GM12874 (cell line): ENCODE measurements around the gene PTPRR.

Source experiments
- TF ChIP-seq, protein P1 (sequence below): IDR thresholded peaks from 2 replicates; pipeline ENCODE4 v1.5.1; 2011; ENCODE audit warnings: low read depth, mild to moderate bottlenecking, control low read depth, low read length, moderate library complexity; ENCODE audit not compliant: insufficient read depth

PTPRR gene

DNA sequence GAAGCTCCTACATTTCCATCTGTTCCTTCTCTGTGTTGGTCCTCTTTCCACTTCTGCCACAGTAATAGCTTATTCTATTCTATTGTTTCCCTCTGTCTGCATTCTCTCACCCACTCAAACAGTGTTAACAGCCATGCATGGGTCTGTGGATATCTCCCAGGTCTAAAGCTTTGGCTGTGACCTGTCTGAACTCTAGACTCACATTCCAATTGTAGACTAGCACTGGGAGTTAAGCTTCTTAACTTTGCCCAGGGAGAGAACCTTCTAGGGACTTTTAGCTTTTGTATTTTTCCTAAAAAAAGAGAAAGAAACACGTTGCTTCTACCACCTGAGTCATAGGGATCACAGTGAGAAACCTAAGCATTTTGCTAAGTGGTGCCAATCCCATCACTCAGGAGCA, 36.7 kb downstream of the PTPRR start:
- TF ChIP-seq, protein P1, sequence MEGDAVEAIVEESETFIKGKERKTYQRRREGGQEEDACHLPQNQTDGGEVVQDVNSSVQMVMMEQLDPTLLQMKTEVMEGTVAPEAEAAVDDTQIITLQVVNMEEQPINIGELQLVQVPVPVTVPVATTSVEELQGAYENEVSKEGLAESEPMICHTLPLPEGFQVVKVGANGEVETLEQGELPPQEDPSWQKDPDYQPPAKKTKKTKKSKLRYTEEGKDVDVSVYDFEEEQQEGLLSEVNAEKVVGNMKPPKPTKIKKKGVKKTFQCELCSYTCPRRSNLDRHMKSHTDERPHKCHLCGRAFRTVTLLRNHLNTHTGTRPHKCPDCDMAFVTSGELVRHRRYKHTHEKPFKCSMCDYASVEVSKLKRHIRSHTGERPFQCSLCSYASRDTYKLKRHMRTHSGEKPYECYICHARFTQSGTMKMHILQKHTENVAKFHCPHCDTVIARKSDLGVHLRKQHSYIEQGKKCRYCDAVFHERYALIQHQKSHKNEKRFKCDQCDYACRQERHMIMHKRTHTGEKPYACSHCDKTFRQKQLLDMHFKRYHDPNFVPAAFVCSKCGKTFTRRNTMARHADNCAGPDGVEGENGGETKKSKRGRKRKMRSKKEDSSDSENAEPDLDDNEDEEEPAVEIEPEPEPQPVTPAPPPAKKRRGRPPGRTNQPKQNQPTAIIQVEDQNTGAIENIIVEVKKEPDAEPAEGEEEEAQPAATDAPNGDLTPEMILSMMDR: no peak

DNA sequence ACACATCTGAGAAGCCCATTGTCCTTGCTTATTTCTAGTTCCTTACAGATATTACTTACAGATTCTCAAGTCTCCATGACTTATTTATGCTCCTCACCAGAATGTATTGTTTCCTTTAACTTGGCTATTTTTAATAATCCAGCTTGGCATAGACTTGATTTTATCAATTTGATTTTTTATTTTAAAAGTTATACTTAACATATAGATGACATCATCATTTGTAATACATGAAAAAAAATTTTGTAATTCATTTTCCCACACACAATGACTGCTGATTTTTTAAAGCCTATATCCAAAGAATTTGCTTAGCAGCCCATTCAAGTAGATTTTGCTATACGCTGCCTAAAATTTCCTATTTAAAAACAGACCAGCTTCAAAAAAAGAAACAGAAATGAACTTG, 39.8 kb downstream of the PTPRR start:
- TF ChIP-seq, protein P1: no peak

DNA sequence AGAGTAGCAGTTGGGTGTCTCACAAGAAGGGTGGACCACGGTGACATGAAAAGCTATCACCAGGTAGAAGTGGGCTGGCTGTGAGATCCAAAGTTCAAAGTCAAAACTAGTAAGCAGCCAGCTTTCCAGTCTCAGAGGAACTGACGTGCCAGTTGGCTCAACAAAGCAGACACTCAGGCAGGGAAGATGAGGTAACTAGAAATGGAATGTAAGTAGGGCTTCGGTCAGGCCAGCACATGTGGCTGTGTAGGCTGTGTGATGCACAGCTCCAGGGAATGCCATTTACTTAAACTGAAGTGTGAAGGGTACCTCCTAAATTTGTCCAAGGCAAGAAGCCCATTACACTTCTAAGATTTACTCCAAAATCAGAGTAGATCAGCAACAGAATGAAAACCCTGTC, 43.6 kb downstream of the PTPRR start:
- TF ChIP-seq, protein P1: no peak

DNA sequence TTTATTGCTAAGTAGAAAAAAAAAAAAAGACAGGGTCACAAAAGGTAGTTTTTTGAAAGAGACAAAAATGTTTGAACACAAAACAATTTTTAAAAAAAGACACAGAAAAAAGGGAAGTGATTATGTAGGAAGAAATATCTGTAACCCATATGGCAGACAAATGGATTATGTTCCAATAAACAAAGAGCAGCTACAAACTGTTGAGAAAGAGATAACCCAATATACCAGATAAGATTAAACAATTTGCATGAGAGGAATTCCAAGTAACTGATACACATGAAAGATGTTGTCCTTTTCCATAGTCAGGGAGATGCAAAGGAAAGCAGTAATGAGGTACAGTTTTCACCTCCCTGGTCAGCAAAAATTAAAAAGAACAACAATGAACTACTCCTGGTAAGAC, 44.9 kb downstream of the PTPRR start:
- TF ChIP-seq, protein P1: no peak

DNA sequence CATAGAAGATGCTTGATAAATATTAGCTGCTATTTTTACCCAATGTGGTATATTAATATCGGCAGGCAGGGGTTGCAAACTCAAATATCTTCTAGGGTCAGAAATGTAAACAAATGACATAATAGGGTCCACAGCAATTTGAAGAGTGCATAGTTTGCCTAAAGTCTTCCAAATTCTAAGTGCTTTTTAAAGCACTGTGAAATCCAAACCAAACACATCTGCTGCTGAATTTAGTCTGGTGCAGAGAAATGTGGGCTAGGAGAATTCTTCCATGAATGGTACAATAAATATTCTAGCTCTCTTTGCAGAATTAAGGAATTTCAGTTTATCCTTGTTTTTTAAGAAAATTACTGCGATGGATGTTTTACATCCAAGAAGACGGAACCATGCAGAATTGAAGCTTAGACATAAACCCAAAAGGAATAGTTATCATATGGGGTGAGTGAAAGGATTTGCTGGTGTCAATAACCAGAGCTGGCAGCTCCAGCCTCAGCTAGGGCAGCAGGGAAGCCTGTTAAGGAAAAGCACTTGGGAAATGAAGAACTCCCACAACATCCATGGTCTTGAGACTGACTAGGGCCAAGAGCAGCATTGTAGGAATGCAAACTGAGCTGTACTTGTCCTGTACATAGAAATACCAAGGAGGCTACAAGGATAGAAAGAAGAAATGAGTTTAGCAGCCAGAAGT, 65.5 kb downstream of the PTPRR start:
- TF ChIP-seq, protein P1: no peak

DNA sequence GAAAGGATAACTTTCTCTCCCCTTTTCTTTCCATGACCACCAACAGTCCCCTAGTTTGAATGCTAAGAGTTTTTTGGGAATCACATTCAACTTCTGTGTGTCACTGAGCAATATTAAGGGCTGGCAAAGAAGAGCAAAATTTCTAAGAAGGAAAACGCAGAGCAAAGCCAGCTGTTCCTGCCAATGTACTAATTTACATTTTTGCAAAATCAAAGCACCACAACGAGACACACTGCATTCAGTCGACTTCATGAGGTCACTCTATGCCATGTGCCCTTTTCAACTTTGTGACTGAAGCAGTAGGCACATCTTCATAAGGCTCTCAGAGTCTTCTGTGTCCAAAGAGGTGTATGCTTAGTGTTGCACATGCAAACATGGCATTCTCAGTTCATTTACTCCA, 66.4 kb downstream of the PTPRR start:
- TF ChIP-seq, protein P1: no peak

DNA sequence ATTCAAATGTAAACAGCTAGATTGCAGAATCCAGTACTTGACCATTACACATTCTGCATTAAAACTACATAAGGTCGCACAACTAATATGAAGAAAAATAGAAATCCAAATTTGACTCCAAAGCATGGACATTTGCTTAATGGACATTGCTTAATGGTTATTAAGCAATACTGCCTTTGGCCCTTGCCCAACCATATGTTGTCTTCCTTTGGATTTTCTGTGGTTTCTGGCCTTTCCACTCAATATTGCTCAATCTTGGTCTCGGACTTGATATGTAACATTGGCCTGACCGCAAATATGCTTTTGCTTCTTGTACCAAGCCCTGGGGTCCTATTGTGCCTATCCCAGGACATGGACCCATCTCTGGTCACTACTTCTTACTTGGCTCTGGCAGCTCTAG, 67.2 kb downstream of the PTPRR start:
- TF ChIP-seq, protein P1: no peak
